Activated T-helper 2 cell treated with anti-CD3 and anti-CD28 coated beads, Interferon-gamma antibody, Interleukin-2, Interleukin-4, amounts not matched to agents 10 μg/mL and 5 μg/mL and 100 μg/mL, durations not matched to agents 14 hours and 24 hours and 36 hours (primary cell): ENCODE data around the gene GALM. TPM values are rescaled to one million over a fixed set of nuclear protein-coding genes. Genes with fewer than 3 reads are reported as not detected.
"Not testable (repeated sequence)": the region's sequence is repeated elsewhere in the genome, so short reads cannot be mapped to it uniquely, and the experiment has no call there.

ENCODE experiments used
- DNase-seq: peaks from one replicate; pipeline ENCODE4 v3.0.0; 2021; ENCODE audit warnings: low spot score
- H3K27ac Mint-ChIP-seq: one replicate; pipeline ENCODE4 v1.8.0; 2021; ENCODE audit warnings: mixed read lengths
- H3K27me3 Mint-ChIP-seq: one replicate; pipeline ENCODE4 v1.8.0; 2021; ENCODE audit warnings: low read depth, mixed read lengths
- H3K36me3 Mint-ChIP-seq: one replicate; pipeline ENCODE4 v1.8.0; 2021; ENCODE audit warnings: low read depth, mixed read lengths
- H3K4me1 Mint-ChIP-seq: one replicate; pipeline ENCODE4 v1.8.0; 2021; ENCODE audit warnings: low read depth, mixed read lengths
- H3K4me3 Mint-ChIP-seq: one replicate; pipeline ENCODE4 v1.8.0; 2021; ENCODE audit warnings: low read depth, mild to moderate bottlenecking, moderate library complexity, mixed read lengths
- H3K9me3 Mint-ChIP-seq: one replicate; pipeline ENCODE4 v1.8.0; 2021; ENCODE audit warnings: mixed read lengths
- intact Hi-C: fragments of 100-400 bp; cut with micrococcal nuclease; formaldehyde crosslinking; loops from one replicate; pipeline ENCODE4 v1.15.1; 2023
- total RNA-seq: library from RNA; stranded (reverse); gene quantifications from 2 replicates; pipeline ENCODE4 v1.2.3, GENCODE V29; 2022

Gene GALM
- total RNA-seq, 1 donor from 2014 or later: 42.1 TPM

GRCh38 chr2:38692636-38693318 lies 26.9 kb downstream of the GALM start:
- Mint-ChIP-seq H3K27ac (peak overlapping the region; percentile 71), H3K4me3 (no peak overlapping the region), H3K36me3 (peaks cover 78% of the 10 kb centered on the region), H3K9me3 (no peaks in the 10 kb centered on the region), H3K27me3 (no peaks in the 10 kb centered on the region), H3K4me1 (peaks cover 47% of the 10 kb centered on the region)
- no peak for DNase-seq
- intact Hi-C loops: no loop called here

GRCh38 chr2:38697116-38697840 lies 31.4 kb downstream of the GALM start:
- Mint-ChIP-seq H3K4me1 (peaks cover 49% of the 10 kb centered on the region), H3K27me3 (no peaks in the 10 kb centered on the region), H3K9me3 (no peaks in the 10 kb centered on the region), H3K27ac (peak overlapping the region; percentile 82), H3K36me3 (peaks cover 64% of the 10 kb centered on the region), H3K4me3 (no peak overlapping the region)
- intact Hi-C loops: no loop called here
- DNase-seq: no peak

GRCh38 chr2:38698467-38699003 lies 32.6 kb downstream of the GALM start:
- H3K4me1 Mint-ChIP-seq: peaks cover 44% of the 10 kb centered on the region
- no peaks in the 10 kb centered on the region for H3K9me3 Mint-ChIP-seq
- no peaks in the 10 kb centered on the region for H3K27me3 Mint-ChIP-seq
- intact Hi-C loops: no loop called here
- H3K4me3 Mint-ChIP-seq: no peak overlapping the region
- no peak overlapping the region for H3K27ac Mint-ChIP-seq
- no peak for DNase-seq
- H3K36me3 Mint-ChIP-seq: peaks cover 59% of the 10 kb centered on the region

GRCh38 chr2:38700113-38700785 lies 34.3 kb downstream of the GALM start:
- DNase-seq: no peak
- peaks cover 58% of the 10 kb centered on the region for H3K36me3 Mint-ChIP-seq
- peaks cover 43% of the 10 kb centered on the region for H3K4me1 Mint-ChIP-seq
- intact Hi-C loops: loop anchor here (1.0 kb wide), 1 partner anchor 47 kb away; no protein-coding TSS in a partner anchor
- H3K27me3 Mint-ChIP-seq: no peaks in the 10 kb centered on the region
- peak overlapping the region; percentile 65 for H3K4me3 Mint-ChIP-seq
- peak overlapping the region; percentile 84 for H3K27ac Mint-ChIP-seq
- no peaks in the 10 kb centered on the region for H3K9me3 Mint-ChIP-seq

- no peak for DNase-seq
- no peaks in the 10 kb centered on the region for H3K27me3 Mint-ChIP-seq
- H3K4me1 Mint-ChIP-seq: peaks cover 45% of the 10 kb centered on the region
- H3K9me3 Mint-ChIP-seq: no peaks in the 10 kb centered on the region
- peak overlapping the region; percentile 84 for H3K27ac Mint-ChIP-seq
- peaks cover 55% of the 10 kb centered on the region for H3K36me3 Mint-ChIP-seq
- intact Hi-C loops: loop anchor here (1.0 kb wide), 1 partner anchor 48 kb away; no protein-coding TSS in a partner anchor
- H3K4me3 Mint-ChIP-seq: peak overlapping the region; percentile 65
These were observed 35.1 kb downstream of the GALM start for GRCh38 chr2:38700881-38701458.

- Mint-ChIP-seq H3K27ac (peak overlapping the region; percentile 61), H3K27me3 (no peaks in the 10 kb centered on the region), H3K4me1 (peaks cover 44% of the 10 kb centered on the region), H3K9me3 (no peaks in the 10 kb centered on the region), H3K36me3 (peaks cover 53% of the 10 kb centered on the region), H3K4me3 (peak overlapping the region; percentile 34)
- intact Hi-C loops: no loop called here
- DNase-seq: no peak
These were observed 35.6 kb downstream of the GALM start for GRCh38 chr2:38701542-38701941.

- no peak for DNase-seq
- H3K27me3 Mint-ChIP-seq: no peaks in the 10 kb centered on the region
- intact Hi-C loops: no loop called here
- H3K4me1 Mint-ChIP-seq: peaks cover 47% of the 10 kb centered on the region
- H3K9me3 Mint-ChIP-seq: no peaks in the 10 kb centered on the region
- peak overlapping the region; percentile 51 for H3K27ac Mint-ChIP-seq
- peaks cover 56% of the 10 kb centered on the region for H3K36me3 Mint-ChIP-seq
- no peak overlapping the region for H3K4me3 Mint-ChIP-seq
These were observed 36.5 kb downstream of the GALM start for GRCh38 chr2:38702413-38702812.

GRCh38 chr2:38703336-38703735 lies 37.4 kb downstream of the GALM start:
- H3K27me3 Mint-ChIP-seq: not testable (repeated sequence)

GRCh38 chr2:38704664-38705063 lies 38.8 kb downstream of the GALM start:
- Mint-ChIP-seq H3K9me3 (no peaks in the 10 kb centered on the region), H3K27ac (no peak overlapping the region), H3K4me1 (peaks cover 56% of the 10 kb centered on the region), H3K27me3 (no peaks in the 10 kb centered on the region), H3K36me3 (peaks cover 53% of the 10 kb centered on the region), H3K4me3 (no peak overlapping the region)
- intact Hi-C loops: no loop called here
- DNase-seq: no peak

More at GRCh38 chr2:38703336-38703735, 37.4 kb downstream of the GALM start:
- intact Hi-C loops, H3K4me3 Mint-ChIP-seq, H3K9me3 Mint-ChIP-seq, DNase-seq: not testable (repeated sequence)
- H3K36me3 Mint-ChIP-seq: peaks cover 52% of the 10 kb centered on the region
- peaks cover 47% of the 10 kb centered on the region for H3K4me1 Mint-ChIP-seq
- peak overlapping the region; percentile 32 for H3K27ac Mint-ChIP-seq

GRCh38 chr2:38706846-38707345 lies 41.0 kb downstream of the GALM start:
- Mint-ChIP-seq H3K9me3 (peaks cover 5% of the 10 kb centered on the region), H3K36me3 (peaks cover 60% of the 10 kb centered on the region), H3K4me1 (peaks cover 49% of the 10 kb centered on the region), H3K27me3 (no peaks in the 10 kb centered on the region), H3K4me3 (no peak overlapping the region), H3K27ac (peak overlapping the region; percentile 30)
- intact Hi-C loops: no loop called here
- DNase-seq: no peak

- intact Hi-C loops: loop anchor here (2.0 kb wide), 1 partner anchor 18 kb away; no protein-coding TSS in a partner anchor
- Mint-ChIP-seq H3K27ac (peak overlapping the region; percentile 81), H3K4me1 (peaks cover 54% of the 10 kb centered on the region), H3K4me3 (peak overlapping the region; percentile 32), H3K36me3 (peaks cover 67% of the 10 kb centered on the region)
- H3K9me3 Mint-ChIP-seq, DNase-seq, H3K27me3 Mint-ChIP-seq: not testable (repeated sequence)
These were observed 42.6 kb downstream of the GALM start for GRCh38 chr2:38708491-38708890.

GRCh38 chr2:38708900-38709566 lies 43.1 kb downstream of the GALM start:
- intact Hi-C loops: loop anchor here (2.0 kb wide), 1 partner anchor 18 kb away; no protein-coding TSS in a partner anchor
- Mint-ChIP-seq H3K9me3 (peaks cover 5% of the 10 kb centered on the region), H3K36me3 (peaks cover 70% of the 10 kb centered on the region), H3K27me3 (no peaks in the 10 kb centered on the region), H3K27ac (peak overlapping the region; percentile 81), H3K4me1 (peaks cover 56% of the 10 kb centered on the region), H3K4me3 (peak overlapping the region; percentile 32)
- DNase-seq: no peak
